ENCODE data around the gene LARGE1.

The LARGE1 gene

DNA sequence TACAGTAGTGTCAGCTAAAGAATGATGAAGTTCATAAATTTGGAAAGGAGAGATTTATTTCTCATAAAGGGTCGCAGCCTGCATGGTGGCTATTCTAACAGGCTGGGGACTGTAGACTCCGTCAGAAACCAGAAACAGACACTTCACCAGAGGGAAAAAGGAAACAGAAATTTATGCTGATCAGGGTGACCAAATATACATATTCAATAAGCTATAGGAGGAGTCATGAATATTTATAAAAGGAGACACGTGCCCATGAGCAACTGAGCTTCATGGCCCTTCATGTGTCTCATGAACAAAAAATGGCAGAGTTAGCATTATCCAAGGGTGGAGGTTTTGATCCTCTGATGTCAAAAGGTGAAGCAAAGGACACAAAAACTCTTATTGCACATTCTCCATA lies 392.1 kb downstream of the LARGE1 start:
- Mint-ChIP-seq H3K36me3 (no peaks in the 10 kb centered on the region), H3K4me3 (no peak overlapping the region), H3K4me1 (peaks cover 29% of the 10 kb centered on the region), H3K27me3 (no peaks in the 10 kb centered on the region), H3K27ac (no peak overlapping the region), H3K9me3 (no peaks in the 10 kb centered on the region)
- no peak for ATAC-seq

DNA sequence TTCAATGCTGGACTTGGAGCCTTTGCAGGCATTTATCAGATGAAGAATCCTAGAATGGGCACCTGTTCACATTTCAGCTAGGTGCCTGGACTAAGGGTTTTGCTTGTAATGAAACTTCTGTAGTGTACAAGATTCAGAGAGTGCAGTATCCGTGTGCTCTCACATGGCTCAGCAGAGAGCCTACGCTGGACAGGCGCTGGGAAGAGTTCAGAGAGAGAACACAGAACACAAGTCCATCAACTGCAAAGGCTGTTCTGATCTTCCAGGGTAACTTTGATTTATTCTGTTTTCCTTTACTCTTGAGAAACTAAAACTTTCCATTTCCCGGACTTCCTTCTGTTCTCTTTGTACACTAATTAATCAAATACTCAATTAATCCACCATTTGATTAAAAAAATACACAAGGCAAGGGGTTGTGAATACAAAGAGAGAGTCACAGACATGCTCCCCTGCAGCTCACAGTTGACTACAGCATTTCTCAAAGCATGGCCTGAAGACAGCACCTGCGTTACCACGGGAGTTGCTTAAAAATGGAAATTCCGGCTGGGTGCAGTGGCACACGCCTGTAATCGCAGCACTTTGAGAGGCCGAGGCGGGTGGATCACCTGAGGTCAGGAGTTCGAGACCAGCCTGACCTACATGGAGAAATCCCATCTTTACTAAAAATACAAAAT lies 393.7 kb downstream of the LARGE1 start:
- no peak for ATAC-seq
- Mint-ChIP-seq H3K27ac (no peak overlapping the region), H3K4me3 (no peak overlapping the region), H3K36me3 (no peaks in the 10 kb centered on the region), H3K27me3 (no peaks in the 10 kb centered on the region), H3K4me1 (peaks cover 40% of the 10 kb centered on the region), H3K9me3 (peaks cover 3% of the 10 kb centered on the region)

DNA sequence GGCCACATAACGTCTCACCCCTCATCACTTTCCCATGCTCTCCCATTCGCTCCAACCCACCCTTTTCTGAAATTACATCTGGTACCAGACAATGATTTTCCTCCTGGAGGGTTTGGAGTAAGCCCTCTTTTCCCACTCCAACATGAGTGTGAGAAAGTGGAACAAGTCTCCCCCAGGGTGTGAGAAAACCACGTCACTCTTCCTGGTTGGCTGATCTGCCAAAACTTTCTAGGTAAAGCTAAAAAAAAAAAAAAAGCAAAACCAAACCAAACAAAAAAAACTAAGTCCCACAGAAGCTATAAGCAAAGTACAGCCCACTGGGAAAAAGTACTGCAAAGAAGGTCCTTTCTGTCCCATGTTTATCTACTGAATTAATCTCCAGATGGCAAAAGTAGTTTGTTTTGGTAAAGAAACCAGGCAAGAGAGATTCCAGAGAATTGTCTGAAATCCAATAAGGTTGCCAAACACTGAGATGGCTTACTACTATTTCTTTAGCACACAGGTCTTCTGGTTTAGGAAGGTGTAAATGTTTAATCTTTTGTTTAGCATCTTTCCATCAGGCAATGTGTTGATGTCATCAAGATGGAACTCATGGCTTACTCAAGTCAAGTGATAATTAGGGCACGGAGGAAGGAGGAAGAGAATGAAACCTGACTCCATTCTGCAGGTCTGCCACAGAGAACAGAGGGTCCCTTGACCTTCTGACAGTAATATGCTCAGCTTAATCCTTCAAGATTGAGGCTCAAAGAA lies 395.6 kb downstream of the LARGE1 start:
- Mint-ChIP-seq H3K4me1 (peaks cover 51% of the 10 kb centered on the region), H3K9me3 (peaks cover 4% of the 10 kb centered on the region), H3K27ac (peak overlapping the region; percentile 61), H3K4me3 (no peak overlapping the region), H3K27me3 (no peaks in the 10 kb centered on the region), H3K36me3 (no peaks in the 10 kb centered on the region)
- no peak for ATAC-seq

DNA sequence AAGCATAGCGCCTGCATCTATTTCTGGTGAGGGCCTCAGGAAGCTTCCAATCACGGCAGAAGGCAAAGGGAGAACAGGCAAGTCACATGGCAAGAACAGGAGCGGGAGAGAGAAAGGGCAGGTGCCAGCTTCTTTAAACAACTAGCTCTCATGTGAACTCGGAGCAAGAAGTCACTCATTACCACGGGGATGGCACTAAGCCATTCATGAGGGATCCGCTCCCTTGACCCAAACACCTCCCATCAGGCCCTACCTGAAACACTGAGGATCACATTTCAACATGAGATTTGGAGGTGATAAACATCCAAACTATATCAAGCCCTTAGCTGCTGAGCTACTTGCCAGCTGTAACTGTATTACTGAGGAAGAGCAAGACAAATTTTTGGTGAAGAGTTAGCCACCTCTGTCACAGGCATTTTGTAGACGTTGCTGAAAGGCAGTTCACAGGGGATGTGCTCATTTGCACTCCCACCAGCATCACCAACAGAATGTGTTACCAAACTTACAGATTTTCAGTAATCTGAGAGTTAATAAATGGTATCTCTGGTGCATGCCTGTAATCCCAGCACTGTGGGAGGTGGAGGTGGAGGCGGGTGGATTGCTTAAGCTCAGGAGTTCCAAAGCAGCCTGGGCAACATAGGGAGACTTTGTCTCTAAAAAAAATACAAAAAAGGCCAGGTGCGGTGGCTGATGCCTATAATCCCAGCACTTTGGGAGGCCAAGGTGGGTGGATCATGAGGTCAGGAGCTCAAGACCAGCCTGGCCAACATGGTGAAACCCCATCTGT lies 398.2 kb downstream of the LARGE1 start:
- peaks cover 4% of the 10 kb centered on the region for H3K9me3 Mint-ChIP-seq
- peaks cover 58% of the 10 kb centered on the region for H3K4me1 Mint-ChIP-seq
- H3K27me3 Mint-ChIP-seq = no peaks in the 10 kb centered on the region
- no peaks in the 10 kb centered on the region for H3K36me3 Mint-ChIP-seq
- no peak overlapping the region for H3K4me3 Mint-ChIP-seq
- no peak for ATAC-seq
- peak overlapping the region; percentile 72 for H3K27ac Mint-ChIP-seq

DNA sequence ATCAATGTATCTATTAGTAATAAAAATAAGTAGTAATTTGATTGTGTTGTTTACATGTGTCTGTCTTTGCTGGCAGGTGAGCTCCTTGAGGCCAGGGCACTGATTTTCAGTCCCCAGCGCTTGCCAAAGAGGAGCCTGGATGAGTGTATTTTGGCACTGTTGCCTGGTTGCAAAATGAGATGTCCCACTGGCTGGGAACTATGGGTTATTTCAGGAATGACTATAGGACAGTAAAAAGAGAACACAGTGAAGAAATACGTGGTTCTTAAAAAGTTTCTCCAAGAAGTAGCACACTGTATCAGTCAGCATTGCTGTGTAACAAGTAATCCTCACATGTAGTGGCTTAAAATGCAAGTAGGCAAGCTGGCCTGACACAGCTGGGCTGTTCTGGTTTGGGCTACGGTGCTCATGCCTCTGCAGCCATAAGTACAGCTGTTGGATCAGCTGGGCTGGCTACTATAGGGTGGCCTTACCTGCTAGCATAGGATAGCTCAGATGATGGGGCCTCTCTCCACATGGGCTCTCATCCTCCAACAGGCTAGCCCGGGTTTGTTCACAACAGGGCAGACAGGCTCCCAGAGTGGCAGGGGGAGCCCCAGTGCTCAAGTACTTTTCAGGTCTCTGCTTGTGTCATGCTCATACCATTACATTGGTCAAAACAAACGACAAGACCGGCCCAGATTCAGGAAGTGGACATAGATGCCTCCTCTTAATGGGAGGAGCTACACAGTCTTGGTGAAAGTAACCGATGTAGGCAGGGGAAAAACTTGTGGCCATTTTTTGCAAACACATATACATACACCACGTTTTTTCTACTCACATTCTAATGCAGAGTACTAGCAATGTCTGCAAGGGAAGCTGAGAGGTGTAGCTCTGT lies 399.1 kb downstream of the LARGE1 start:
- Mint-ChIP-seq H3K9me3 (peaks cover 4% of the 10 kb centered on the region), H3K4me1 (peaks cover 58% of the 10 kb centered on the region), H3K27ac (peak overlapping the region; percentile 72), H3K36me3 (no peaks in the 10 kb centered on the region), H3K4me3 (no peak overlapping the region), H3K27me3 (no peaks in the 10 kb centered on the region)
- ATAC-seq = no peak

DNA sequence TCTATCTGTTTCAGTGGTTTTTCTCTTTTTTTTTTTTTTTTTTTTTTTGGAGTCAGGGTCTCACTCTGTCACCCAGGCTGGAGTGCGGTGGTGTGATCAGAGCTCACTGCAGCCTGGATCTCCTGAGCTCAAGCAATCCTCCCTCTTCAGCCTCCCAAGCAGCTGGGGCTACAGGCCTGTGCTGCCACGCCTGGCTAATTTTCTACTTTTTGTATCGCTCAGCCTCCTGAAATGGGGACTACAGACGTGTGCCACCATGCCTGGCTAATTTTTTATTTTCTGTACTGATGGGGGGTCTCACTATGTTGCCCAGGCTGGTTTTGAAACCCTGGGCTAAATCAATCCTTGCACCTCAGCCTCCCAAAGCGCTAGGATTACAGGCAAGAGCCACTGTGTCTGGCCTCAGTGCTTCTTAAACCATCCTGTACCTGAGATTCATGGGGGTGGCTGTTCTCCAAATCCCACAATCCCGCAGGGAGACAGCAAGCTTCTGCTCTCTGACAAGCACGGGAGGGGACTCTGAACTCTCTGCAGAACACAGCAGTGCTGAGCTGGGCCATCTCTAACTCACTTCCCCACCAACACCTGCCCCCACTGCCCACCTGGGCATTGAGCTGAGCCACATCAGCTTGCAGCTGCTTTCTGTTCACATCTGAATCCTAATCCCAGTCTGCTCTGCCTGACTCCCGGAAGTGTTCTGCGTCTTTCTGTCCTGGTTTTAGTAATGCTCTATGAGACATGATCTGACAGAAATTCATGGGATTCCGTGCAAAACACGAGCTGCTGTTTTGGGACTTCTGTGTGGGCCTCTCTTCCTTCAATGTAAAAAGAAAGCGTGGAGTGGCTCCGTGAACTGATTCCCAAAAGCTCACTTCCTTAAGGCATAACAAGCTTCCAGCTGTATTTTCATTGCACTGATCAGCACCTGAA lies 400.0 kb downstream of the LARGE1 start:
- Mint-ChIP-seq H3K27ac (peak overlapping the region; percentile 69), H3K36me3 (no peaks in the 10 kb centered on the region), H3K9me3 (peaks cover 4% of the 10 kb centered on the region), H3K27me3 (no peaks in the 10 kb centered on the region), H3K4me1 (peaks cover 58% of the 10 kb centered on the region), H3K4me3 (peak overlapping the region; percentile 66)
- ATAC-seq = no peak

DNA sequence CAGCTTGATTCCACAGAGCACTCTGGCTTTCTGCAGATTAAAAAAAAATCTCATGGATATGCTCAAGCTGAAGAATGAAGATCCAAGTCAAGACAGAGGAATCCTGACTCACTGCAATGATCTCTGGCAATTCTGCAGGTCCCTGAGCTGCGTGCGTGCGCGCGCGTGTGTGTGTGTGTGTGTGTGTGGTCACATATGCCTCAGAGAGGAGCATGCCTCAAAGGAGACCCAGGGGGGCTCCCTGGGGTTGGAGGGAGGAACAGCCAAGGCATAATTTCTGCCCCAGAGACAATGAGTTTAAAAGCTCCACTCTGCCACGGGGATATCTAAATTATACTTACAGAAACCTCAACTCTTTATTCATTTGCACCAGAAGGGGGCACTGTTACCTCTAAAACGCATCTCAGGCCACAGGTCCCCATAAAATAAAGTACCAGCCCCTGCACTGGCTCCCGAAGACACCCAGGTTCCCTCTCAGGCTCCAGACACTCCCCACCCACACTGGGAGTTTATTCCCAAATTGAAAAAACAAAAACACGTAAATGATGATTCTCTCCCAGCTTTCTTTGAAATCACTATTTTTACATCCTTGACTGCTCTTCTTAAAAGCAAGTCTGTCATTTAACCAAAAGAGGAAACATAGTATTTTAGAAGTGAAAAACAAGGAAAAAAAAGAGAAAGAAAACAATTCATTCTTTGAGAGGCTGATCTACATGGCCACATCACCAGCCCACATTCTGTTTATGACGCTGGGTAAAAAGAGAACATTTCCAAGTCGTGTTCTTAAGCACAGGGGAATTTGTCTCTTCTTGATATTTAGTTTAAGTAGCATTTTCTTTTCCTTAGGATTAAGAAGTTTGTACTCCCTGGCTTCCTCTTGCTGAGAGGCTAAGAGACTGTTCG lies 401.0 kb downstream of the LARGE1 start:
- no peaks in the 10 kb centered on the region for H3K36me3 Mint-ChIP-seq
- peak; percentile 75 for ATAC-seq
- peaks cover 51% of the 10 kb centered on the region for H3K4me1 Mint-ChIP-seq
- H3K27ac Mint-ChIP-seq = peak overlapping the region; percentile 69
- peaks cover 4% of the 10 kb centered on the region for H3K9me3 Mint-ChIP-seq
- H3K27me3 Mint-ChIP-seq = no peaks in the 10 kb centered on the region
- H3K4me3 Mint-ChIP-seq = peak overlapping the region; percentile 66

DNA sequence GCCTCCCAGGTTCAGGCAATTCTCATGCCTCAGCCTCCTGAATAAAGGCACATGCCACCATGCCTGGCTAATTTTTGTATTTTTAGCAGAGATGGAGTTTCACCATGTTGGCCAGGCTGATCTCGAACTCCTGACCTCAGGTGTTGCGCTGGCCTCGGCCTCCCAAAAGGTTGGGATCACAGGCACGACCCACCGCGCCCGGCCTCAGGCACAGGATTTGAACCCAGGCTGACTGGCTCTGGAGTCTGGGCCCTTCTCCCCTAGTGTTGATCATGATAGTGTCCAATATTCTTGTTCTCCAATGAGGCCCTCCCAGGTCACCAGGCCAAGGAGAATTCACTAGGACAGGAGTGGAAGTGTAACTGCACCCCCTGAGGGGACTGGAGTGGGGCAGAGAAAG lies 401.9 kb downstream of the LARGE1 start:
- no peaks in the 10 kb centered on the region for H3K36me3 Mint-ChIP-seq

DNA sequence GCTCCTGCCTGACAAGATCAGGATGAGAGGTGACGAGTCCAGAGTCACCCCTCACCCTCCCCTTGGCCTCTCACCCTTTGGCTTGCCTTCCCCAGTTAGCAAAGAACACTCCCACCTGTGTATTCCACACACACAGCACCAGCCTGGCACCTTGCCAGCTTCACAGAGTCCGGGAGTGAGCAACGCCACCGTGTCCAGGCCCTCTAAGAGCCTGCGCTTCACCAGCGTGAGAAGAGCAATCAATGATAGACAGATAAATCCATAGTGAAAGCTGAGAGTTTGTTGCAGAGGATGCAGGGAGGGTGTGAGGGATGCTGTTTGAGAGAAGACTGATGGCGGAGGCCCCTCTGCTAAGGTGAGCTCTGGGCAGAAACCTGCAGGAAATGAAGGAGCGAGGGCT lies 404.5 kb downstream of the LARGE1 start:
- Mint-ChIP-seq H3K9me3 (no peaks in the 10 kb centered on the region), H3K36me3 (no peaks in the 10 kb centered on the region), H3K27me3 (no peaks in the 10 kb centered on the region), H3K27ac (no peak overlapping the region), H3K4me3 (no peak overlapping the region), H3K4me1 (peaks cover 24% of the 10 kb centered on the region)
- no peak for ATAC-seq

More for the DNA sequence above, 401.9 kb downstream of the LARGE1 start:
- peak overlapping the region; percentile 69 for H3K27ac Mint-ChIP-seq
- peaks cover 4% of the 10 kb centered on the region for H3K9me3 Mint-ChIP-seq
- H3K4me1 Mint-ChIP-seq = peaks cover 43% of the 10 kb centered on the region
- H3K27me3 Mint-ChIP-seq = no peaks in the 10 kb centered on the region
- no peak for ATAC-seq
- H3K4me3 Mint-ChIP-seq = no peak overlapping the region

DNA sequence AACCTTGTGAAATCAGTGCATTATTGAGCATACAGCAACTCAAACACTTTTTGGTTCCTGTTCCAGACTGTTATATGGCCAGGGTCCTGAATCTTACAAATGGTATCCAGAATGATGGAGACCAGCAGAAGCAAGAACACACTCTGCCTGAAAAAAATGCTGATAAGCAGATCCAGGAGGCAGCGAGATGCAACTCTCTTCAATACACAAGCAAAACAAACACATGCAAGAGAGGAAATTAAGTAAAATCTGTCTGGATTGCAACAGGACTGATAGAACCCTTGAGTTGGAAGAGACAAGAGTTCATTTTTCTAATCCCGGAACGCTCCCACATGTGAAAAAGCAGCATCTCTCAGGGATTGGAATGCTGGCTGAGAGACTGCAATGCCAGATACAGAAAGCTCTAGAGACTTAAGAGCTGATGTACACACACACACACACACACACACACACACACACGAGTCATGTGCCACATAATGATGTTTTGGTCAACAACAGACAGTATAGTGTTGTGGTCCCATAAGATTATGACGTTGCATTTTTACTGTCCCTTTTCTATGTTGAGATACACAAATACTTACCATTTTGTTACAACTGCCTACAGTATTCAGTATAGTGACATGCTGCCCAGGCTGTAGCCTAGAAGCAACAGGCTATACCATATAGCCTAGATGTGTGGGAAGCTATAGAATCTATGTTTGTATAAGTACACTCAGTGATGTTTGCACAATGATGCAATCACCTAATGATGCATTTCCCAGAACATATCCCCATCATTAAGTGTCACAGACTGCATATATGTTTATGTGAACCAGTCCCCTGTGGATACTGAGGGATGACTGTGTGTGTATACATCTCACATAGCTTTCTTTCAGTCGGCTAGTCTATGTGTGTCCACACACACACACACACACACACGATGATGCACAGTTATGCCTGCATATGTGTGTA lies 406.6 kb downstream of the LARGE1 start:
- H3K27me3 Mint-ChIP-seq = no peaks in the 10 kb centered on the region
- ATAC-seq = no peak
- peaks cover 4% of the 10 kb centered on the region for H3K4me1 Mint-ChIP-seq
- H3K27ac Mint-ChIP-seq = no peak overlapping the region
- H3K4me3 Mint-ChIP-seq = no peak overlapping the region
- no peaks in the 10 kb centered on the region for H3K9me3 Mint-ChIP-seq
- H3K36me3 Mint-ChIP-seq = no peaks in the 10 kb centered on the region

DNA sequence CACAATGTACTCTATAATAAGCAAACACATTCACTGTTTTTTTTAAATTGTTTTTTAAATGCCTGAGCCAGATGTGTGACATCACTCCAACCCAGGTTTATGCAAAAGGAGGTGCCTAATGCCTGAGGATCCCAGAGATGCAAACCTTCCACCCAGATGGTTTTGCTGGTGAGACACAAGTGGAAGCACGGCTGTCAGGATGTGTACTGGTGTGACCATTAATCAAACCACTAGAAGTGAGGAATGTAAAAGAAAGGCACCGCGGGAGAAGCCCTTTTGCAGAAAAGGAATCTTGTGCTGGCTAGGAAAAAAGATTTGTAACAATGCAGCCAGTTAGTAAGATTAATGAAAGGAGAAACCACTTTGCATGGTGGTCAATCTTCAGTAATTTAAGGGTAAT lies 407.4 kb downstream of the LARGE1 start:
- no peaks in the 10 kb centered on the region for H3K27me3 Mint-ChIP-seq
- no peaks in the 10 kb centered on the region for H3K9me3 Mint-ChIP-seq
- no peaks in the 10 kb centered on the region for H3K36me3 Mint-ChIP-seq
- no peak overlapping the region for H3K4me3 Mint-ChIP-seq
- H3K27ac Mint-ChIP-seq = no peak overlapping the region
- H3K4me1 Mint-ChIP-seq = no peaks in the 10 kb centered on the region
- no peak for ATAC-seq

DNA sequence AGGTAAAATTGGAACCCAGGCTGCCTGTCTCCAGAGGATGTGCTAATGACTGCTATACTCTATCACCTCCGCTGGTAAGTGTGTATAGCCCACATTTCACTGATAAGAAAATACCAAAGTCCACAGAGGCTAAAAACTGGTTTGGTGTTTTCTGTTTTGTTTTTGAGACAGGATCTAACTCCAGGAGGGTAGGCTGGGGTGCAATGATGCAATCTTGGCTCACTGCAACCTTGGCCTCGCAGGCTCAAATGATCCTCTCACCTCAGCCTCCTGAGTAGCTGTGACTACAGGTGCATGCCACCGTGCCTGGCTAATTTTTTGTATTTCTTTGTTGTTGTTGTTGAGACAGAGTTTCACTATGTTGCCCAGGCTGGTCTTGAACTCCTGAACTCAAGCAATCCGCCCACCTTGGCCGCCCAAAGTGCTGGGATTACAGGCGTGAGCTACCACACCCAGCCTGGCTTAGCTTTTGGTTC lies 409.8 kb downstream of the LARGE1 start:
- Mint-ChIP-seq H3K4me1 (no peaks in the 10 kb centered on the region), H3K36me3 (no peaks in the 10 kb centered on the region), H3K4me3 (no peak overlapping the region), H3K27me3 (no peaks in the 10 kb centered on the region), H3K9me3 (no peaks in the 10 kb centered on the region), H3K27ac (no peak overlapping the region)
- ATAC-seq = no peak
